IMR-90 (cell line): Measurements from ENCODE around the gene TESK2.

Experiments used
- BHLHE40 ChIP-seq: fragments of 150-350 bp; IDR thresholded peaks from 2 replicates; pipeline ENCODE4 v1.6.1; 2016; ENCODE audit warnings: mild to moderate bottlenecking, low read depth, low read length
- CEBPB ChIP-seq: IDR thresholded peaks from 2 replicates; pipeline ENCODE4 v1.6.1; 2012; ENCODE audit warnings: low read depth, low read length, improper control_type of control experiment
- CTCF ChIP-seq: conservative IDR thresholded peaks from 2 replicates; pipeline ENCODE4 v1.5.1; 2012; ENCODE audit warnings: mild to moderate bottlenecking, low read depth, low read length, improper control_type of control experiment
- ELK1 ChIP-seq: fragments of 150-350 bp; IDR thresholded peaks from 2 replicates; pipeline ENCODE4 v1.6.1; 2016; ENCODE audit warnings: low read depth, mild to moderate bottlenecking, low read length, moderate library complexity, borderline replicate concordance
- FOS ChIP-seq: fragments of 150-350 bp; IDR thresholded peaks from 2 replicates; pipeline ENCODE4 v1.6.1; 2016; ENCODE audit warnings: low read depth, low read length
- MAFK ChIP-seq: IDR thresholded peaks from 2 replicates; pipeline ENCODE4 v1.6.1; 2012; ENCODE audit warnings: low read depth, low read length, improper control_type of control experiment
- MAZ ChIP-seq: IDR thresholded peaks from 2 replicates; pipeline ENCODE4 v1.6.1; 2012; ENCODE audit warnings: low read depth, mild to moderate bottlenecking, low read length, improper control_type of control experiment, moderate library complexity, borderline replicate concordance
- MXI1 ChIP-seq: IDR thresholded peaks from 2 replicates; pipeline ENCODE4 v1.6.1; 2012; ENCODE audit warnings: low read depth, mild to moderate bottlenecking, low read length, moderate library complexity, borderline replicate concordance
- NFE2L2 ChIP-seq: fragments of 150-350 bp; IDR thresholded peaks from 2 replicates; pipeline ENCODE4 v1.6.1; 2016; ENCODE audit warnings: low read depth, mild to moderate bottlenecking, low read length
- POLR2A ChIP-seq: IDR thresholded peaks from 2 replicates; pipeline ENCODE4 v1.6.1; 2012; ENCODE audit warnings: mild to moderate bottlenecking, low read depth, low read length
- RAD21 ChIP-seq: IDR thresholded peaks from 2 replicates; pipeline ENCODE4 v1.6.1; 2012; ENCODE audit warnings: low read length, improper control_type of control experiment
- RCOR1 ChIP-seq: IDR thresholded peaks from 2 replicates; pipeline ENCODE4 v1.6.1; 2012; ENCODE audit warnings: mild to moderate bottlenecking, low read length, improper control_type of control experiment; ENCODE audit not compliant: insufficient replicate concordance
- RFX5 ChIP-seq: IDR thresholded peaks from 2 replicates; pipeline ENCODE4 v1.8.0; 2012; ENCODE audit warnings: low read depth, mild to moderate bottlenecking, low read length, moderate library complexity

GRCh38 chr1:45380125-45380524 is 110.8 kb downstream of the TESK2 start:
- TF ChIP-seq RCOR1 (no peak), POLR2A (no peak), CTCF (no peak), BHLHE40 (no peak), CEBPB (no peak), ELK1 (no peak), RAD21 (no peak), MAFK (no peak), MXI1 (no peak), RFX5 (no peak), NFE2L2 (no peak), MAZ (no peak), FOS (no peak)
